ENCODE data around the gene SPATA16.

SPATA16 gene

GRCh38 chr3:172908771-172909270, 232.2 kb downstream of the SPATA16 start:
- Histone ChIP-seq H4K20me1 (ENCODE audit: insufficient read depth, low read length, poor library complexity, severe bottlenecking) (no peaks in the 10 kb centered on the region), H3K9ac (ENCODE audit: low read depth, low read length, poor library complexity, severe bottlenecking) (no peak overlapping the region), H3K4me2 (ENCODE audit: low read depth, low read length, poor library complexity, severe bottlenecking) (peak overlapping the region; percentile 36), H3K4me3 (ENCODE audit: low read length, poor library complexity, severe bottlenecking) (peak overlapping the region; percentile 27), H3K79me2 (ENCODE audit: insufficient read depth, low read length) (no peaks in the 10 kb centered on the region), H3K9me3 (ENCODE audit: insufficient read depth, low read depth, low read length) (no peaks in the 10 kb centered on the region), H3K36me3 (ENCODE audit: insufficient read depth, low read length) (no peaks in the 10 kb centered on the region), H3K4me1 (ENCODE audit: insufficient read depth, low read length, poor library complexity, severe bottlenecking) (peaks cover 17% of the 10 kb centered on the region), H2AFZ (ENCODE audit: low read length) (no peak overlapping the region), H3K27me3 (ENCODE audit: insufficient read depth, low read length, poor library complexity, severe bottlenecking) (no peaks in the 10 kb centered on the region), H3F3A (ENCODE audit: low read depth) (peaks cover 4% of the 10 kb centered on the region; the same call in 1 of the 2 replicates), H3K9me2 (replicated peaks; ENCODE audit: low read depth, low read length) (no peaks in the 10 kb centered on the region)
- no peak for TF ChIP-seq CTCF (conservative IDR thresholded peaks at IDR 0.05; ENCODE audit: low read length)
- TF ChIP-seq EZH2phosphoT487 (IDR thresholded peaks at IDR 0.05; ENCODE audit: borderline replicate concordance) = no peak

- Histone ChIP-seq H3K9me3 (ENCODE audit: insufficient read depth, low read depth, low read length) (no peaks in the 10 kb centered on the region), H3K9me2 (replicated peaks; ENCODE audit: low read depth, low read length) (no peaks in the 10 kb centered on the region), H4K20me1 (ENCODE audit: insufficient read depth, low read length, poor library complexity, severe bottlenecking) (no peaks in the 10 kb centered on the region), H3K36me3 (ENCODE audit: insufficient read depth, low read length) (no peaks in the 10 kb centered on the region), H3K9ac (ENCODE audit: low read depth, low read length, poor library complexity, severe bottlenecking) (no peak overlapping the region), H3K4me3 (ENCODE audit: low read length, poor library complexity, severe bottlenecking) (no peak overlapping the region), H2AFZ (ENCODE audit: low read length) (no peak overlapping the region), H3K4me1 (ENCODE audit: insufficient read depth, low read length, poor library complexity, severe bottlenecking) (peaks cover 14% of the 10 kb centered on the region), H3K27me3 (ENCODE audit: insufficient read depth, low read length, poor library complexity, severe bottlenecking) (no peaks in the 10 kb centered on the region), H3F3A (ENCODE audit: low read depth) (peaks cover 4% of the 10 kb centered on the region; the same call in 1 of the 2 replicates), H3K4me2 (ENCODE audit: low read depth, low read length, poor library complexity, severe bottlenecking) (no peak overlapping the region), H3K79me2 (ENCODE audit: insufficient read depth, low read length) (no peaks in the 10 kb centered on the region)
- TF ChIP-seq EZH2phosphoT487 (IDR thresholded peaks at IDR 0.05; ENCODE audit: borderline replicate concordance) (no peak), CTCF (conservative IDR thresholded peaks at IDR 0.05; ENCODE audit: low read length) (no peak)
Observed at GRCh38 chr3:172905451-172905850, 235.6 kb downstream of the SPATA16 start.

- Histone ChIP-seq H3F3A (ENCODE audit: low read depth) (peaks cover 4% of the 10 kb centered on the region; the same call in 1 of the 2 replicates), H3K9me2 (replicated peaks; ENCODE audit: low read depth, low read length) (no peaks in the 10 kb centered on the region), H3K9me3 (ENCODE audit: insufficient read depth, low read depth, low read length) (no peaks in the 10 kb centered on the region), H3K4me2 (ENCODE audit: low read depth, low read length, poor library complexity, severe bottlenecking) (no peak overlapping the region), H4K20me1 (ENCODE audit: insufficient read depth, low read length, poor library complexity, severe bottlenecking) (no peaks in the 10 kb centered on the region), H3K79me2 (ENCODE audit: insufficient read depth, low read length) (no peaks in the 10 kb centered on the region), H3K27me3 (ENCODE audit: insufficient read depth, low read length, poor library complexity, severe bottlenecking) (no peaks in the 10 kb centered on the region), H2AFZ (ENCODE audit: low read length) (no peak overlapping the region), H3K36me3 (ENCODE audit: insufficient read depth, low read length) (no peaks in the 10 kb centered on the region), H3K4me3 (ENCODE audit: low read length, poor library complexity, severe bottlenecking) (no peak overlapping the region), H3K4me1 (ENCODE audit: insufficient read depth, low read length, poor library complexity, severe bottlenecking) (peaks cover 14% of the 10 kb centered on the region), H3K9ac (ENCODE audit: low read depth, low read length, poor library complexity, severe bottlenecking) (no peak overlapping the region)
- TF ChIP-seq CTCF (conservative IDR thresholded peaks at IDR 0.05; ENCODE audit: low read length) (no peak), EZH2phosphoT487 (IDR thresholded peaks at IDR 0.05; ENCODE audit: borderline replicate concordance) (no peak)
Observed at GRCh38 chr3:172904711-172905373, 236.2 kb downstream of the SPATA16 start.

Measured in Loucy (cell line).